ENCODE measurements around the gene DIP2A.
"Not testable (repeated sequence)": the region's sequence is repeated elsewhere in the genome, so short reads cannot be mapped to it uniquely, and the experiment has no call there.

The DIP2A gene

GRCh38 chr21:46431448-46431847 is 27.2 kb upstream of the DIP2A start:
- H3K4me1 ChIP-seq: no peaks in the 10 kb centered on the region
- DNase-seq: no peak
- no peaks in the 10 kb centered on the region for H3K27me3 ChIP-seq
- intact Hi-C loops (cut with DNase I; ENCODE audit: low total_unique reads): no loop called here
- H3K9me3 ChIP-seq: no peaks in the 10 kb centered on the region
- no peak overlapping the region for H3K27ac ChIP-seq
- no peak overlapping the region for H3K4me3 ChIP-seq
- TF ChIP-seq CTCF (IDR thresholded peaks at IDR 0.05): no peak
- H3K36me3 ChIP-seq: peaks cover 58 to 98% (median 88%) of the 10 kb centered on the region in 3 donors

- Histone ChIP-seq H3K27me3 (no peaks in the 10 kb centered on the region), H3K27ac (no peak overlapping the region), H3K9me3 (no peaks in the 10 kb centered on the region), H3K4me1 (no peaks in the 10 kb centered on the region), H3K36me3 (peaks cover 61 to 98% (median 88%) of the 10 kb centered on the region in 3 donors), H3K4me3 (no peak overlapping the region)
- no peak for TF ChIP-seq CTCF (IDR thresholded peaks at IDR 0.05)
- intact Hi-C loops (cut with DNase I; ENCODE audit: low total_unique reads): no loop called here
- peak in 1 of 2 donors; percentile 29 for DNase-seq
These were observed 26.7 kb upstream of the DIP2A start for GRCh38 chr21:46431884-46432488.

- H3K4me3 ChIP-seq; intact Hi-C loops (cut with DNase I; ENCODE audit: low total_unique reads); H3K4me1 ChIP-seq; H3K27ac ChIP-seq; H3K9me3 ChIP-seq; DNase-seq; H3K27me3 ChIP-seq: not testable (repeated sequence)
- H3K36me3 ChIP-seq: peaks cover 63 to 98% (median 88%) of the 10 kb centered on the region in 3 donors
These were observed 25.6 kb upstream of the DIP2A start for GRCh38 chr21:46433116-46433515.

DNA sequence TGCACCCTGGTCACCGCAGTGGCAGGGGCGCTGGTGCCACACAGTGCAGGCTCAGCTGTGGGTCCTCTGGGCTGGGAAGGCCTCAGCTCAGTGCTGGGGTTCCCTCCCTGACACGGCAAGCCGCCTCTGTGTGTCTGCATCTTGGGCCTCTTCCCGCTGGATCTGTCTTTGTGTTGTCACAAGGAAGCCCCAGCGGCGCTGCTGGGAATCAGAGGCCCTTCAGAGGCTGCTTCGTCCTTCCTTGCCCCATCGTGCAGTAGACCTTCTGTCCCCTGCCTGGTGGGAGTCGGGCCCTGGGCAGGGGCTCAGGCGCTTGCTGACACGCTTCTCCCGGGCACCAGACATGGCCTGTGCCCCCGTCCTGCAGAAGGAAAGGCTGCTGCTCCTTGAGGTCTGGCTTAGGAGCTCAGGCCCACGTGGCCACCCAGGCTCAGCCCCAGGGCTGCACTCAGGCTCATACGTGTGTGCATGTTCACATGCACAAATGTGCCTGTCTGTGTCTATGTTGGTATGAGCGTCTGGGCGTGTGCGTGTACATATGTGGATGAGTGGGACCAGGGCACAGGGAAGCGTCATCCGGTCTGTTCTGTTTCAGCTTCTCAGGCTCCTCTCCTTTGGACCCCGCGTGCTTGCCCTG is 24.3 kb upstream of the DIP2A start:
- H3K36me3 ChIP-seq: peaks cover 61 to 98% (median 90%) of the 10 kb centered on the region in 3 donors
- H3K27ac ChIP-seq: no peak overlapping the region
- DNase-seq: no peak
- intact Hi-C loops (cut with DNase I; ENCODE audit: low total_unique reads): no loop called here
- H3K4me3 ChIP-seq: no peak overlapping the region
- no peaks in the 10 kb centered on the region for H3K4me1 ChIP-seq
- no peak for TF ChIP-seq CTCF (IDR thresholded peaks at IDR 0.05)
- no peaks in the 10 kb centered on the region for H3K27me3 ChIP-seq
- no peaks in the 10 kb centered on the region for H3K9me3 ChIP-seq

DNA sequence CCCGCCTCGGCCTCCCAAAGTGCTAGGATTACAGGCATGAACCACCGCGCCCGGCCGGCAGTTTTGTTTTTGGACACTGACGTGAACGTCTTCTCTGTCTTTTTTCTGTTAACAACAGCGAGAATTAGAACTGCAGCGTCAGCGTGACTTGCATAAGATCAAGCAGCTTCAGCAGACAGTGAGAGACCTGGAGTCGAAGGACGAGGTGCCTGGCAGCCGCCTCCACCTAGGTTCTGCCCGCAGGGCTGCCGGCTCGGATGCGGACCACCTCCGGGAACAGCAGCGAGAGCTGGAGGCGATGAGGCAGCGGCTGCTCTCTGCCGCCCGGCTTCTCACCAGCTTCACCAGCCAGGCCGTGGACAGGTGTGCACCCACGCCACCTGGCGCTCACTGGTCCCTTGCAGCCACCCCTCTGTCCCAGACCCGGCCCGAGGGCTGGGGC is 22.9 kb upstream of the DIP2A start:
- no peak for DNase-seq
- H3K9me3 ChIP-seq: no peaks in the 10 kb centered on the region
- no peak overlapping the region for H3K27ac ChIP-seq
- H3K4me3 ChIP-seq: no peak overlapping the region
- H3K4me1 ChIP-seq: no peaks in the 10 kb centered on the region
- H3K36me3 ChIP-seq: peaks cover 59 to 98% (median 93%) of the 10 kb centered on the region in 3 donors
- intact Hi-C loops (cut with DNase I; ENCODE audit: low total_unique reads): no loop called here
- no peak for TF ChIP-seq CTCF (IDR thresholded peaks at IDR 0.05)
- H3K27me3 ChIP-seq: no peaks in the 10 kb centered on the region

- no peak for DNase-seq
- no peaks in the 10 kb centered on the region for H3K4me1 ChIP-seq
- intact Hi-C loops (cut with DNase I; ENCODE audit: low total_unique reads): no loop called here
- H3K27ac ChIP-seq: no peak overlapping the region
- no peaks in the 10 kb centered on the region for H3K27me3 ChIP-seq
- peaks cover 51 to 98% (median 92%) of the 10 kb centered on the region in 3 donors for H3K36me3 ChIP-seq
- no peak overlapping the region for H3K4me3 ChIP-seq
- no peak for TF ChIP-seq CTCF (IDR thresholded peaks at IDR 0.05)
- no peaks in the 10 kb centered on the region for H3K9me3 ChIP-seq
These were observed 22.1 kb upstream of the DIP2A start for GRCh38 chr21:46436621-46437020.
